Measurements from ENCODE around the gene CEMP1. TPM values are rescaled to one million over a fixed set of nuclear protein-coding genes. Genes with fewer than 3 reads are reported as not detected.
"Not testable (repeated sequence)": the region's sequence is repeated elsewhere in the genome, so short reads cannot be mapped to it uniquely, and the experiment has no call there.

CEMP1 gene
- total RNA-seq, 1 experiment from 2014 or later: not detected

GRCh38 chr16:2551420-2551889 is 20.2 kb upstream of the CEMP1 start:
- H3K27me3 Mint-ChIP-seq (ENCODE audit: low read depth); H3K9ac ChIP-seq (ENCODE audit: extremely low read depth, insufficient read length, low read length): not testable (repeated sequence)

GRCh38 chr16:2550283-2550878 is 19.2 kb upstream of the CEMP1 start:
- not testable (repeated sequence) for H4K20me1 ChIP-seq (ENCODE audit: control insufficient read depth, insufficient read depth, insufficient read length); H3K9me3 Mint-ChIP-seq; H2BK15ac ChIP-seq (ENCODE audit: low read depth, low read length); H2BK5ac ChIP-seq (ENCODE audit: insufficient read length, low read length); H3K27ac Mint-ChIP-seq; H2BK20ac ChIP-seq (ENCODE audit: low read depth, low read length, poor library complexity, severe bottlenecking); H3K56ac ChIP-seq (ENCODE audit: insufficient read length, low read depth, low read length); H3K14ac ChIP-seq (ENCODE audit: insufficient read depth, low read length); H3K36me3 Mint-ChIP-seq (ENCODE audit: insufficient read depth in 1 of 3, low read depth in 3 of 3); H3T11ph ChIP-seq (ENCODE audit: low read length); H3K9ac ChIP-seq (ENCODE audit: extremely low read depth, insufficient read length, low read length); H3K79me1 ChIP-seq (ENCODE audit: insufficient read depth, low read depth, low read length, poor library complexity, severe bottlenecking); H3K27me3 ChIP-seq (ENCODE audit: insufficient read depth, low read length); H3K9me3 ChIP-seq (ENCODE audit: control insufficient read depth, low read depth, low read length); H3K4me1 Mint-ChIP-seq; H4K91ac ChIP-seq (ENCODE audit: insufficient read length, low read depth, low read length); H2AK5ac ChIP-seq (ENCODE audit: insufficient read length, low read length); H2BK120ac ChIP-seq (ENCODE audit: low read depth, low read length, poor library complexity, severe bottlenecking); H3K23ac ChIP-seq (ENCODE audit: insufficient read length, low read depth, low read length); H3K27me3 Mint-ChIP-seq (ENCODE audit: low read depth); H3K79me2 ChIP-seq (ENCODE audit: insufficient read depth, low read length); H3K18ac ChIP-seq (ENCODE audit: insufficient read length, low read depth, low read length); DNase-seq; H3K4me1 ChIP-seq (ENCODE audit: insufficient read depth, low read length); H3K27ac ChIP-seq (ENCODE audit: insufficient read length, low read depth, low read length); H3K23me2 ChIP-seq (ENCODE audit: insufficient read length, low read depth, low read length, poor library complexity, severe bottlenecking); H3K4ac ChIP-seq (ENCODE audit: low read depth, low read length); H4K5ac ChIP-seq (ENCODE audit: insufficient read length, low read depth, low read length); H3K4me3 Mint-ChIP-seq; H3K4me2 ChIP-seq (ENCODE audit: insufficient read depth, insufficient read length, low read length); H2BK12ac ChIP-seq (ENCODE audit: insufficient read length, low read depth, low read length); H4K8ac ChIP-seq (replicated peaks; ENCODE audit: insufficient read length, low read depth, low read length); H2AFZ ChIP-seq (ENCODE audit: low read length)
- WGBS (ENCODE audit: extremely low coverage, insufficient read length, low lambda C conversion rate): no CpG with 5 or more reads among the region's 14 CpGs

More at GRCh38 chr16:2551420-2551889, 20.2 kb upstream of the CEMP1 start:
- H3K4me1 Mint-ChIP-seq; H2BK120ac ChIP-seq (ENCODE audit: low read depth, low read length, poor library complexity, severe bottlenecking); H4K8ac ChIP-seq (replicated peaks; ENCODE audit: insufficient read length, low read depth, low read length); H3K9me3 ChIP-seq (ENCODE audit: control insufficient read depth, low read depth, low read length); H3K9me3 Mint-ChIP-seq; H3K18ac ChIP-seq (ENCODE audit: insufficient read length, low read depth, low read length); H3K23ac ChIP-seq (ENCODE audit: insufficient read length, low read depth, low read length); H3K27me3 ChIP-seq (ENCODE audit: insufficient read depth, low read length); H2AK5ac ChIP-seq (ENCODE audit: insufficient read length, low read length); H3K27ac ChIP-seq (ENCODE audit: insufficient read length, low read depth, low read length); H2AFZ ChIP-seq (ENCODE audit: low read length); H3K4me3 Mint-ChIP-seq; H3K79me2 ChIP-seq (ENCODE audit: insufficient read depth, low read length); H2BK15ac ChIP-seq (ENCODE audit: low read depth, low read length); H3K79me1 ChIP-seq (ENCODE audit: insufficient read depth, low read depth, low read length, poor library complexity, severe bottlenecking); H3K23me2 ChIP-seq (ENCODE audit: insufficient read length, low read depth, low read length, poor library complexity, severe bottlenecking); H3K4ac ChIP-seq (ENCODE audit: low read depth, low read length); H3K4me2 ChIP-seq (ENCODE audit: insufficient read depth, insufficient read length, low read length); H3K4me1 ChIP-seq (ENCODE audit: insufficient read depth, low read length); H3K56ac ChIP-seq (ENCODE audit: insufficient read length, low read depth, low read length); H3T11ph ChIP-seq (ENCODE audit: low read length); H4K5ac ChIP-seq (ENCODE audit: insufficient read length, low read depth, low read length); H2BK12ac ChIP-seq (ENCODE audit: insufficient read length, low read depth, low read length); H4K20me1 ChIP-seq (ENCODE audit: control insufficient read depth, insufficient read depth, insufficient read length); H3K14ac ChIP-seq (ENCODE audit: insufficient read depth, low read length); H3K36me3 Mint-ChIP-seq (ENCODE audit: insufficient read depth in 1 of 3, low read depth in 3 of 3); H2BK5ac ChIP-seq (ENCODE audit: insufficient read length, low read length); H2BK20ac ChIP-seq (ENCODE audit: low read depth, low read length, poor library complexity, severe bottlenecking); H4K91ac ChIP-seq (ENCODE audit: insufficient read length, low read depth, low read length): not testable (repeated sequence)
- WGBS (ENCODE audit: extremely low coverage, insufficient read length, low lambda C conversion rate): no CpG with 5 or more reads among the region's 17 CpGs
- DNase-seq: peak; percentile 62
- TF ChIP-seq, protein P1, sequence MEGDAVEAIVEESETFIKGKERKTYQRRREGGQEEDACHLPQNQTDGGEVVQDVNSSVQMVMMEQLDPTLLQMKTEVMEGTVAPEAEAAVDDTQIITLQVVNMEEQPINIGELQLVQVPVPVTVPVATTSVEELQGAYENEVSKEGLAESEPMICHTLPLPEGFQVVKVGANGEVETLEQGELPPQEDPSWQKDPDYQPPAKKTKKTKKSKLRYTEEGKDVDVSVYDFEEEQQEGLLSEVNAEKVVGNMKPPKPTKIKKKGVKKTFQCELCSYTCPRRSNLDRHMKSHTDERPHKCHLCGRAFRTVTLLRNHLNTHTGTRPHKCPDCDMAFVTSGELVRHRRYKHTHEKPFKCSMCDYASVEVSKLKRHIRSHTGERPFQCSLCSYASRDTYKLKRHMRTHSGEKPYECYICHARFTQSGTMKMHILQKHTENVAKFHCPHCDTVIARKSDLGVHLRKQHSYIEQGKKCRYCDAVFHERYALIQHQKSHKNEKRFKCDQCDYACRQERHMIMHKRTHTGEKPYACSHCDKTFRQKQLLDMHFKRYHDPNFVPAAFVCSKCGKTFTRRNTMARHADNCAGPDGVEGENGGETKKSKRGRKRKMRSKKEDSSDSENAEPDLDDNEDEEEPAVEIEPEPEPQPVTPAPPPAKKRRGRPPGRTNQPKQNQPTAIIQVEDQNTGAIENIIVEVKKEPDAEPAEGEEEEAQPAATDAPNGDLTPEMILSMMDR (conservative IDR thresholded peaks at IDR 0.05): peak; percentile 59
- peak overlapping the region; percentile 31 to 86 (median 61); a peak in 3 of 7 replicates for H3K27ac Mint-ChIP-seq
